ENCODE measurements around the gene NEBL. TPM values are rescaled to one million over a fixed set of nuclear protein-coding genes. Genes with fewer than 3 reads are reported as not detected.

The NEBL gene
- total RNA-seq, 1 donor from 2014 or later, result 24.5 TPM

- Mint-ChIP-seq H3K36me3 (peaks cover 6% of the 10 kb centered on the region), H3K27me3 (no peaks in the 10 kb centered on the region), H3K9me3 (no peaks in the 10 kb centered on the region), H3K4me3 (no peak overlapping the region), H3K27ac (no peak overlapping the region), H3K4me1 (ENCODE audit: unreplicated experiment) (no peaks in the 10 kb centered on the region)
- DNase-seq (ENCODE audit: extremely low spot score, unreplicated experiment), result no peak
- no peak for TF ChIP-seq CTCF (conservative IDR thresholded peaks at IDR 0.05)
These were observed 111.9 kb downstream of the NEBL start for GRCh38 chr10:20785174-20785573.

- H3K4me1 Mint-ChIP-seq (ENCODE audit: unreplicated experiment), result no peaks in the 10 kb centered on the region
- H3K9me3 Mint-ChIP-seq, result no peaks in the 10 kb centered on the region
- no peaks in the 10 kb centered on the region for H3K36me3 Mint-ChIP-seq
- DNase-seq (ENCODE audit: extremely low spot score, unreplicated experiment), result no peak
- no peak overlapping the region for H3K27ac Mint-ChIP-seq
- no peak overlapping the region for H3K4me3 Mint-ChIP-seq
- no peaks in the 10 kb centered on the region for H3K27me3 Mint-ChIP-seq
- TF ChIP-seq CTCF (conservative IDR thresholded peaks at IDR 0.05), result no peak
These were observed 118.9 kb downstream of the NEBL start for GRCh38 chr10:20778008-20778757.

GRCh38 chr10:20776384-20777118 is 120.6 kb downstream of the NEBL start:
- Mint-ChIP-seq H3K9me3 (no peaks in the 10 kb centered on the region), H3K27ac (peak overlapping the region; percentile 74), H3K27me3 (no peaks in the 10 kb centered on the region), H3K36me3 (no peaks in the 10 kb centered on the region), H3K4me1 (ENCODE audit: unreplicated experiment) (no peaks in the 10 kb centered on the region), H3K4me3 (no peak overlapping the region)
- TF ChIP-seq CTCF (conservative IDR thresholded peaks at IDR 0.05), result no peak
- no peak for DNase-seq (ENCODE audit: extremely low spot score, unreplicated experiment)

- H3K27ac Mint-ChIP-seq, result no peak overlapping the region
These were observed 126.1 kb downstream of the NEBL start for GRCh38 chr10:20771051-20771450.

GRCh38 chr10:20769481-20769880 is 127.6 kb downstream of the NEBL start:
- H3K27ac Mint-ChIP-seq, result no peak overlapping the region
- peaks cover 7% of the 10 kb centered on the region for H3K4me1 Mint-ChIP-seq (ENCODE audit: unreplicated experiment)
- H3K27me3 Mint-ChIP-seq, result no peaks in the 10 kb centered on the region
- H3K4me3 Mint-ChIP-seq, result no peak overlapping the region
- no peak for TF ChIP-seq CTCF (conservative IDR thresholded peaks at IDR 0.05)
- H3K36me3 Mint-ChIP-seq, result no peaks in the 10 kb centered on the region
- DNase-seq (ENCODE audit: extremely low spot score, unreplicated experiment), result no peak
- H3K9me3 Mint-ChIP-seq, result peaks cover 4% of the 10 kb centered on the region

More at GRCh38 chr10:20771051-20771450, 126.1 kb downstream of the NEBL start:
- TF ChIP-seq CTCF (conservative IDR thresholded peaks at IDR 0.05), result no peak
- no peak for DNase-seq (ENCODE audit: extremely low spot score, unreplicated experiment)
- Mint-ChIP-seq H3K36me3 (no peaks in the 10 kb centered on the region), H3K4me3 (no peak overlapping the region), H3K4me1 (ENCODE audit: unreplicated experiment) (peaks cover 7% of the 10 kb centered on the region), H3K9me3 (peaks cover 4% of the 10 kb centered on the region), H3K27me3 (no peaks in the 10 kb centered on the region)

All from type B pancreatic cell (in vitro differentiated cells).